HG03066 (cell line): ENCODE measurements around the gene CNPY4.

Experiments used
- ATAC-seq: cut with Tn5 transposase; IDR thresholded peaks from one replicate; pipeline ENCODE4 v1.9.1; 2021; ENCODE audit warnings: low read depth; ENCODE audit not compliant: unreplicated experiment

Gene CNPY4

DNA sequence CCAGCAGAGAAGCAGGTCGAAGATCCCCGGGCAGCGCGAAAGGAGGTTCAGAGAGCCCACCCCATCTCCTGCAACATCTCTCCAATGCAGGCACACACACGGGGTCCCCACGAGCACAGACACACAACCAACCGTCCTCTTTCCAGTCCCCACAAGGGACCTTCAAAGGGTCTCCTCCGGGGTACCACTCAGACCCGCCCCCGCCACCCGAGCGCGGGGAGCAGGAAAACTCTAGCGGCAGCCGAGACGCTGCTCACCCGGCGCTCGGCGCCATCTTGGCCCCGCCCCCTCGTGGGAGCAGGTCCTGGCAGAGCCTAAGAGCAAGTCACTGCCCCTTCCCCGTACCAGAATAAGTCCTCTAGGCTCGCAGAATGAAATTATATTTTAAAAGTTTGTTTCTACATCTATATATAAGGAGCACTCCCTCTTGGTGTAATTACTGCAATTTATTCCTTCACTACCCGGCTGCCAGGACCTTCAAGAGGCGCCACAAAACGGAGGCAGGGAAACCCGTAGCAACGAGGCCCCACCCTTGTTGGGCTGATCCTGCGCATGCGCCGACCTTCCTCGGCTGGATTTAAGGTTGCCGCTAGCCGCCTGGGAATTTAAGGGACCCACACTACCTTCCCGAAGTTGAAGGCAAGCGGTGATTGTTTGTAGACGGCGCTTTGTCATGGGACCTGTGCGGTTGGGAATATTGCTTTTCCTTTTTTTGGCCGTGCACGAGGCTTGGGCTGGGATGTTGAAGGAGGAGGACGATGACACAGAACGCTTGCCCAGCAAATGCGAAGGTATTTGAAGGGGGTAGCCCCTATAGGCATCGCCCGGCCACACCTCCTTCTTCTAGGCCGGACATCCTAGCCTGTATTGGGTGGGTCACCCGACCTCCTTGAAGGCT is at the start of gene CNPY4, which contains the start of gene TAF6:
TSS of gene CNPY4 (plus strand) at position 563 of the 898 bp plus-strand sequence. CDS start at position 674, 111 bp downstream.
TSS of gene TAF6 (minus strand) at position 287 of the 898 bp plus-strand sequence. CDS start 5,149 bp downstream, outside the sequence.
- peak; percentile 71 for ATAC-seq

DNA sequence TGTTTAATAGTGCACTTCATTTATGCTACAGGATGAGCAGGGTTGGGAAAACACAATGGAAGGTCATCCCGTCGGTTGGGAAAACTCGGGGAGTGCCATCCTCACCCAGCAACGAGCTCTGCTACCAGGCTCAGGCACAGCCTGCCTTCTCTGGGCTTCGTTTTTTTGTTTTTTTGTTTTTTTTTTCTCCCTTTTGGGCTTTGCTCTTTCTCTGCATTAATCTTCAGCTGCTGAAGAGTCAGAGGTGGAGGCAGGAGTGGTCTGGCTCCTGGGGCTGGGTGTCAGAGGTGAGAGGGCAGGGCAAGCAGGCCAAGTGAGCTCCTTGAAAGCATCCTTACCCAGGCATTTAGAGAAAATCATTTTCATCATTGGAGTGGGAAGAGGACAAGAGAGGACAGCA is 49.4 kb upstream of the CNPY4 start:
- ATAC-seq: no peak

GRCh38 chr7:100071018-100071723 is 48.3 kb upstream of the CNPY4 start:
- no peak for ATAC-seq

GRCh38 chr7:100072462-100072861 is 47.0 kb upstream of the CNPY4 start:
- ATAC-seq: no peak

- no peak for ATAC-seq
Measured at GRCh38 chr7:100074841-100075240, 44.6 kb upstream of the CNPY4 start.

DNA sequence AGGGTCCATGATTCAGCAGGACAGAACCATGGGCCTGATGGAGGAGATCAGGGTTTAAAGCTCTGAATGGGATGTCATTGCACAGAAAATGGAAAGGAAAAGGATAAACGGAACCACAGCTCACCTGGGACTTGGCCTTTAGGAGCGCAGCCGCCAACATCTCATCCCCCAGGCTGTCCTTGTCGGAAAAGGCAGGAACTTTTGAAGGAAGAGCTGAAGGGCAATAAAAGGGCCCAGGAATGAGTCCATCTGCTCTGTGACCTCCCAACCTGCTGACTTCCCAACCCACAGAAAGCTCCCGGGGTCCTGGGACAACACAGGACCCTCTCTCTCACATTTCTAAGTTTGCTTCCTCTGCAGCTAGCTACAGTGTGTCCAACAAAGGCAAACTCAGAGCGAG is 44.0 kb upstream of the CNPY4 start:
- ATAC-seq: no peak

DNA sequence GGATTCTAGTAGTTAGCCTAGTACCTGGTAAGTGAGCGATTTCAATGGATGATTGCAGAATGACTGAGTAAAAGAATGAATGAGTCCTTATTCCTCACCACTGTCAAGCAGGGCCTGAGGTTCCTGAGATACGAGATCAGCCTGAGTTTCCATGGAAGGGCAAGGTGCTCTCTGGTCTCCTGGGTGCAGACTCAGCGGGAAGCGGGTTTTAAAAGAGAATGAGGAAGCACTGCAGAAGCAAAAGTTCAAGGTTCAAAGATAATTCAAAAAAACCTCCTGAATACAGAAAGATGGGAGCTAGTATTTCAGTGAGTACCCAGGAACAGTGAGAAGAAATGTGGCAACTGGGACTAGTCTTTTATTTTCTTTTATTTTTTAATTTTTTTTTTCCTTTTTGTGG is 42.2 kb upstream of the CNPY4 start:
- ATAC-seq: no peak

DNA sequence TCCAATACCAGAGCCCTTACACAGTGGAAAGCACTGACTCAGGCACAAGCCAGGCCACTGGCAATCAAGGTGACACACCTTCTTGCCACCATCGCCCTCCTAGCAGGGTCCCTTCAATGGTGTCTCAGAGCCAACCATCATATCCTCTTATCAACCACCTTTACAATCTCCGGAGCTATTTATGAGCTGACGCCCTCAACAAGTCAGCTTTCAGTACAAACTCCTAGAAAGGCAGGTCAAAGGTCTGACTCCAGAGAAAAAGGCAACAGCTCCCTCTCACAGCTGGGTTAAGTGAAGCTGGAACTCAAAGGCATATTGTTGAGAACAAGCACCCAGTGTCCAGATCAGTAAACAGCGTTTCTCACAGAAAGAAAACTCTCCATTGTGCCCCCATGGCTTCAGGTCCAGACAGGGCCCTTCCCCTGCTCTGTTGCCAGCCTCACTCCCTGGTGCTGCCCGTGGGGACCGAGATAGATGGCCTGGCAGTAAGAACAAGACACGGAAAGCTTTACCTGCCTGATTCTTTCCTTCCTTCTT is 40.3 kb upstream of the CNPY4 start:
- no peak for ATAC-seq

DNA sequence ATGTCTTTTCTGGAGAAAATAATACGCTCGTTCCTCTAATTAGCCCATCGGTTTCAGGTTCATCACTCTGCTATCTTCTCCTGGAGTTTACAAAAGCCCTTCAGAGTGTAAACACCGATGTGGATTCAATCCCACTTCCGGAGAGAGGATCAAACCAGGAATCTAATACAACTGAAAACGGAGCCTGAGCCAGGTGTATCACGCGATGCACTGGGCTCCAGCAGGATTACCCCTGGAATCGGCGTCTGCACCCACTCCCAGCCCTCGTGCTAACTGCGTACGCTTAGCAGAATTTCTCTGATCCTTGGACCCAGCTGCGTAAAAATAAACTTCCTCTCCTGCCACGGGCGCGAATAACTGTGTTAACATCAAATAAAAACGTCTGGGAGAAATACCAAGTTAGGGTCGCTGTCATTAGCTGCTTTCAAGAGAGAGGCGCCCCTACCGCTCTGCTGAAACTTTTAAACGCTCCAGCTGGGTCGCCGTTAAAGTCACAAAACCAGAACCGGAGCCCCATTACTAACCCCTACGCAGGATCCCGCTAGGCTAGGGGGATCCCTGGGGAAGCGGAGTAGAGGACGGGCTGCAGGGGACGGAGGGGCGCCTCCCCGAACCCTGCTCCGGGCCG is 38.4 kb upstream of the CNPY4 start:
- ATAC-seq: no peak

- peak; percentile 83 for ATAC-seq
Measured at GRCh38 chr7:100081535-100082102, 37.8 kb upstream of the CNPY4 start, which contains the start of gene ZNF3. ZNF3 (minus strand) TSS chr7:100081723; CDS start chr7:100077357, 4,366 bp downstream.

DNA sequence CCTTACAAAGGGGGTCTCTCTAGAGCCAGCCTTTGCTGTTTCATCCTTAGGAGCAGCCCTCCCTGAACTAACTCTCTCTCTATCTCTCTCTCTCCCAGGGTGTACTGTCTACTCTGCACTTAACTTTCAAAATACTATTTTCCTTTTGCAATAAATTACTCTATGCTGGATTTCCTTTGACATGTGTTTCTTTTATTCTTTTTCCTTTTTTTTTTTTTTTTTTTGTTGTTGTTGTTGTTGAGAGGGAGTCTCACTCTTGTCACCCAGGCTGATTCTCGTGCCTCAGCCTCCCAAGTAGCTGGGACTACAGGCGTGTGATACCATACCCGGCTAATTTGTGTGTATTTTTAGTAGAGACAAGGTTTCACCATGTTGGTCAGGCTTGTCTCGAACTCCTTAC is 36.5 kb upstream of the CNPY4 start:
- no peak for ATAC-seq

GRCh38 chr7:100085515-100085914 is 33.9 kb upstream of the CNPY4 start:
- ATAC-seq: no peak

DNA sequence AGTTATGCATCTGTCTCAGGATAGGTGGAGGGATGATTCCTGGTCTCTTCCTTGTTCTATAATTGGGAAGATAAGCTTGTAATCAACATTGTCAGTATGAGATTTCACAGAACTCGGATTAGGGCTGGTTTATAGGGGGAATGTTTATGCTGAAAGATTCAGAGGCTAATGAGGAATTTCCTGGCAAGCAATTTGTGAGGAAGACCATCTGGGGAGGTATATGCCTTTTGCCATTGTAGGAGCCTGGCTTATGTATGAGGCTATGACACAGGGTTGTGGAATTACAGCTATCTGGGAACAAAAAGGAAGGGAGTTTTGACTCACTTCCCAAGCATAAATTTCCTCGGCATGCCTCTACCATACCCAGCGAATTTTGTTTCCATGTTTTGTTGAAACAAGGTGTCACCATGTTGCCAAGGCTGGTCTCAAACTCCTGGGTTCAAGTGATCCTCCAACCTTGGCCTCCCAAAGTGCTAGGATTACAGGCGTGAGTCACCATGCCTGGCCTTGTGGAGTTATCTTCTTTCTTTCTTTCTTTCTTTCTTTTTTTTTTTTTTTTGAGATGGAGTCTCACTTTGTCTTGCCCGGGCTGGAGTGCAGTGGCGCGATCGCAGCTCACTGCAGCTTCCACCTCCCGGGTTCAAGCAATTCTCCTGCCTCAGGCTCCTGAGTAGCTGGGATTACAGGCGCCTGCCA is 32.2 kb upstream of the CNPY4 start:
- no peak for ATAC-seq

DNA sequence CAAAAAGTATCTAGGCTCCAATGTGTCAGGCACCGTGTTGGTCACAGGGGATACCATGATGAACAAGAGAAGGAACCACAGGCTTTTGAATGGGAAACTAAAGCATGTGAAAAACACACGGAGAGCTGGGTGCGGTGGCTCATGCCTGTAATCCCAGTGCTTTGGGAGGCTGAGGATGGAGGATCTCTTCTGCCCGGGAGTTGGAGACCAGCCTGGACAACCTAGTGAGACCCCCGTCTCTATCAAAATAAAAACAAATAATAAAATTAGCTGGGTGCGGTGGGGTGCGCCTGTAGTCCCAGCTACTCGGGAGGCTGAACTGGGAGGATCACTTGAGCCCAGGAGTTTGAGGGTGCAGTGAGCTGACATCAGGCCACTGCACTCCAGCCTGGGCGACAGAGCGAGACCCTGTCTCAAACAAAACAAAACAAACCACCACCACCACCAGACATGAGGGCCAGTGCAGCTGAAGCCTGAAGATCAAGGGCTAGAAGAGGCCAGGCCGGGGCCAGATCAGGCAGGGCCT is 31.3 kb upstream of the CNPY4 start:
- ATAC-seq: no peak

DNA sequence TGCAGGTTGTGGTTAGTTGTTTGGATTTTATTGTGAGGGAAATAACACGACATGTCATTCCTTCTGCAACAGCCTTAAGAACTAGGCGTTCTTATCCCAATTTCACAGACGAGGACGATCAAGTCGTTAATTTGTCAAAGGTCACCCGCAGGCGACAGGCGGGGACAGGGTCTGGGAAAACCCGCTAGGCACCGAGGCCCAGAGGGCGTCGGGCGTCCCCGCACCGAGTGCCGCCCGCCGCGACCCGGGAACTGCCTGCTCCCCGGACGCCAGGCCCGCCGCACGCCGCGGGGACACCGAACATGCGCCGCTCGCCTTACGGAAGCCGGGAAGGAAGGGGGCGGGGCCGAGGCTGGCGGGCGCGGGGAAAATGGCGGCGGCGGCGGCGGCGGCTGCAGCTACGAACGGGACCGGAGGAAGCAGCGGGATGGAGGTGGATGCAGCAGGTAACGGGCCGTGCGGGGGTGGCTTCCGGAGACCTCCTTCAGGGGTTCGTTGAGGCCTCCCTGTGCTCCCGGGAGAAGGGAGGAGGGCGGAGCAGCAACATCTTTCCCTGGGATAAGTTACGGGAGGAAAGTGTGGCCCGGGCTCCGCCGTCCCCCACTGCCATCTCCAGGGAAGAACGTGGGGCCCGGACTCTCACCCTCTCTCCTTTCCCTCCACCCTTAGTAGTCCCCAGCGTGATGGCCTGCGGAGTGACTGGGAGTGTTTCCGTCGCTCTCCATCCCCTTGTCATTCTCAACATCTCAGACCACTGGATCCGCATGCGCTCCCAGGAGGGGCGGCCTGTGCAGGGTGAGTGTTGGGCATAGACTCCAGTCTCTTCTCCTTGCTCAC is 30.6 kb upstream of the CNPY4 start, which contains the start of gene COPS6:
TSS of gene COPS6 (plus strand) at position 349 of the 837 bp plus-strand sequence. CDS start at position 371, 22 bp downstream.
- peak; percentile 68 for ATAC-seq

DNA sequence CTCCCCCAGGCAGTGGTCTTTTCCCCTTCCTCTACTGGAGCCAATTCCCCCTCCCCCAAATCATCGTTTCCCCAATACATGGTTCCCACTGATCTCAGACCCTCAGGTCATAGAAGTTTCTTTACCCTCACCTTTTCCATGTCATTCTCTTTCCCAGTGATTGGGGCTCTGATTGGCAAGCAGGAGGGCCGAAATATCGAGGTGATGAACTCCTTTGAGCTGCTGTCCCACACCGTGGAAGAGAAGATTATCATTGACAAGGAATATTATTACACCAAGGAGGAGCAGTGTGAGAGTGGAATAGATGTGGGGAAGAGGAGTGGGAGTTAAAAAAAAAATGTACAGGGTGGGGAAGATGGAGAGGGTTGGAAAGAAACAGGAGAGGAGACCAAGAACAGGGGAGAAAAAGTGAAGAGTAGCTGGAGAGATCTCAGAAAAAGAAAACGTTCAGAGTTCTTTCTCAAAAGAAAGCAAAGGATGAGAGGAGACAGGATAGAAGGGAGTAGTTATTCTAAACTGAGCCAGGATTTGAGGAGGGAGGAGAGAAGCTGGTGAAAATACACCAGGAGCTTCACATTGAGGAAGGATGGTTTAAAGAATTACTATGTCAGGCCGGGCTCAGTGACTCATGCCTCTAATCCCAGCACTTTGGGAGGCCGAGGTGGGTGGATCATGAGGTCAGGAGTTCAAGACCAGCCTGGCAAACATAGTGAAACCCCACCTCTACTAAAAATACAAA is 29.8 kb upstream of the CNPY4 start:
- no peak for ATAC-seq

GRCh38 chr7:100090527-100091410 is 28.7 kb upstream of the CNPY4 start:
- ATAC-seq: no peak
